Left lung (tissue), 10 donors: Measurements from ENCODE around the gene NUCB1. TPM values are rescaled to one million over a fixed set of nuclear protein-coding genes. Genes with fewer than 3 reads are reported as not detected.

Source experiments
- ATAC-seq: fragments of 200-7000 bp; cut with Tn5 transposase; one replicate; pipeline ENCODE4 v1.9.1; 2020; ENCODE audit warnings: moderate library complexity
- DNase-seq, 4 donors: peaks; one replicate each; pipeline ENCODE4 v3.0.0-alpha.2; 2013 to 2020
- H3K27ac ChIP-seq, 2 donors: fragments of 200-600 bp; sonication (generic) in 1 of 2; one replicate each; pipeline versions ENCODE4 v1.5.0 to v1.8.0; 2020 to 2021
- H3K27me3 ChIP-seq, 2 donors: fragments of 200-600 bp; sonication (generic) in 1 of 2; one replicate each; pipeline versions ENCODE4 v1.5.0 to v1.8.0; 2020 to 2021
- H3K36me3 ChIP-seq, 2 donors: fragments of 200-600 bp; sonication (generic) in 1 of 2; one replicate each; pipeline versions ENCODE4 v1.5.0 to v1.8.0; 2020 to 2021
- H3K4me1 ChIP-seq, 2 donors: fragments of 200-600 bp; one replicate each; pipeline ENCODE4 v1.8.0; 2021
- H3K4me3 ChIP-seq, 2 donors: fragments of 200-600 bp; sonication (generic) in 1 of 2; one replicate each; pipeline versions ENCODE4 v1.5.0 to v1.8.0; 2020 to 2021; ENCODE audit warnings: mild to moderate bottlenecking in 1 of 2
- H3K9me3 ChIP-seq, 2 donors: fragments of 200-600 bp; sonication (generic) in 1 of 2; one replicate each; pipeline versions ENCODE4 v1.5.0 to v1.8.0; 2020 to 2021
- intact Hi-C, 2 donors: fragments of 100-400 bp; cut with DNase I; formaldehyde crosslinking; loops; one replicate each; pipeline versions ENCODE4 v1.11.2 to v1.14.2; 2022
- polyA plus RNA-seq, 6 donors: library from polyadenylated mRNA; unstranded; fragments of 120-200 nt; gene quantifications; one replicate each; pipeline ENCODE4 v1.2.1, GENCODE V29; 2013; ENCODE audit not compliant: insufficient read length in 6 of 6
- total RNA-seq, 2 donors: library from RNA; stranded (reverse); fragmentation: NEBNext Ultra II Directional; extraction: Animal tissue kit (Norgen Biotek cat#: 25700); gene quantifications; one replicate each; pipeline ENCODE4 v1.2.1, GENCODE V29; 2021
- TF ChIP-seq, protein P1 (sequence below), 2 donors: fragments of 200-600 bp; sonication (generic) in 1 of 2; IDR thresholded peaks; one replicate each; pipeline versions ENCODE4 v1.5.0 to v1.8.0; 2021; ENCODE audit warnings: antibody characterized with exemption in 2 of 2
- donor health status: DM: no; HTN: yes; CAD: no.
- donor health status: DM: no; HTN: no; CAD: no.

The NUCB1 gene
- total and polyA plus RNA-seq, 8 donors = 171 to 331 (median 201) TPM

DNA sequence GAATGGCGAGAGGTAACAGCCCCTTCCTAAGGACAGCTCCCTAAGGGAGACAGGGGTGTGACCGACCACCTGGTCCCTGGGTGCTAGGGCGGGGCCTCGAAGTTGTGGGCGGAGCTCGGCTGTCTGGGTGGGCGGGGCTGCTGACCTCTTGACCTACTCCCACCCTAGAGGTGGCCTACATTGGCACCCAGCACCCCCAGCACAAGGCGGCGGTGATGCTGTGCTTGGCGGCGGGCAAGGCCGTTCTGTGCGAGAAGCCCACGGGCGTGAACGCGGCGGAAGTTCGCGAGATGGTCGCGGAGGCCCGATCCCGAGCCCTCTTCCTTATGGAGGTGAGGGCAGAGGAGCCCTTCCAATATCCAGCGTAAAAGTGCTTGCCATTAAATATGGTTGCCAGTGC lies 35.8 kb downstream of the NUCB1 start:
- Histone ChIP-seq H3K9me3 (peaks cover 0 to 5% of the 10 kb centered on the region in 2 donors), H3K4me3 (no peak overlapping the region), H3K27me3 (peaks cover 0 to 28% of the 10 kb centered on the region in 2 donors), H3K27ac (no peak overlapping the region), H3K36me3 (peaks cover 0 to 4% of the 10 kb centered on the region in 2 donors), H3K4me1 (peaks cover 0 to 13% of the 10 kb centered on the region in 2 donors)
- ATAC-seq = no peak
- no peak for DNase-seq
- TF ChIP-seq, protein P1, sequence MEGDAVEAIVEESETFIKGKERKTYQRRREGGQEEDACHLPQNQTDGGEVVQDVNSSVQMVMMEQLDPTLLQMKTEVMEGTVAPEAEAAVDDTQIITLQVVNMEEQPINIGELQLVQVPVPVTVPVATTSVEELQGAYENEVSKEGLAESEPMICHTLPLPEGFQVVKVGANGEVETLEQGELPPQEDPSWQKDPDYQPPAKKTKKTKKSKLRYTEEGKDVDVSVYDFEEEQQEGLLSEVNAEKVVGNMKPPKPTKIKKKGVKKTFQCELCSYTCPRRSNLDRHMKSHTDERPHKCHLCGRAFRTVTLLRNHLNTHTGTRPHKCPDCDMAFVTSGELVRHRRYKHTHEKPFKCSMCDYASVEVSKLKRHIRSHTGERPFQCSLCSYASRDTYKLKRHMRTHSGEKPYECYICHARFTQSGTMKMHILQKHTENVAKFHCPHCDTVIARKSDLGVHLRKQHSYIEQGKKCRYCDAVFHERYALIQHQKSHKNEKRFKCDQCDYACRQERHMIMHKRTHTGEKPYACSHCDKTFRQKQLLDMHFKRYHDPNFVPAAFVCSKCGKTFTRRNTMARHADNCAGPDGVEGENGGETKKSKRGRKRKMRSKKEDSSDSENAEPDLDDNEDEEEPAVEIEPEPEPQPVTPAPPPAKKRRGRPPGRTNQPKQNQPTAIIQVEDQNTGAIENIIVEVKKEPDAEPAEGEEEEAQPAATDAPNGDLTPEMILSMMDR (IDR thresholded peaks at IDR 0.05) = no peak
- intact Hi-C loops = no loop called here

DNA sequence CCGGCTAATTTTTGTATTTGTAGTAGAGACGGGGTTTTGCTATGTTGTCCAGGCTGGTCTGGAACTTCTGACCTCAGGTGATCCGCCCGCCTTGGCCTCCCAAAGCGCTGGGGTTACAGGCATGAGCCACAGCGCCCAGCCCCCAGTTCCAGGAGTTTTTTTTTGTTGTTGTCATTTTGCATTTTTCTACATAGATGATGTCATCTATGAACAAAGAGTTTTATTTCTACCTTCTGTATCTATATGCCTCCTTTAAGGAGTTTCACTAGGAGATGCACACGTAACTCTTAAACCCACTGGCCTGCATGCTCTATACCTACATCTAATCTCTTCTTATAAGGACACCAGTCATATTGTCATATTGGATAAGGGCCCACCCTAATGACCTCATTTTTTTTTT lies 38.1 kb downstream of the NUCB1 start:
- H3K36me3 ChIP-seq = peaks cover 0 to 5% of the 10 kb centered on the region in 2 donors
- intact Hi-C loops = no loop called here
- TF ChIP-seq, protein P1 (IDR thresholded peaks at IDR 0.05) = no peak
- no peak for DNase-seq
- H3K9me3 ChIP-seq = peaks cover 0 to 10% of the 10 kb centered on the region in 2 donors
- H3K27me3 ChIP-seq = peaks cover 0 to 10% of the 10 kb centered on the region in 2 donors
- ATAC-seq = no peak
- no peak overlapping the region for H3K27ac ChIP-seq
- H3K4me1 ChIP-seq = peaks cover 0 to 11% of the 10 kb centered on the region in 2 donors
- H3K4me3 ChIP-seq = no peak overlapping the region

DNA sequence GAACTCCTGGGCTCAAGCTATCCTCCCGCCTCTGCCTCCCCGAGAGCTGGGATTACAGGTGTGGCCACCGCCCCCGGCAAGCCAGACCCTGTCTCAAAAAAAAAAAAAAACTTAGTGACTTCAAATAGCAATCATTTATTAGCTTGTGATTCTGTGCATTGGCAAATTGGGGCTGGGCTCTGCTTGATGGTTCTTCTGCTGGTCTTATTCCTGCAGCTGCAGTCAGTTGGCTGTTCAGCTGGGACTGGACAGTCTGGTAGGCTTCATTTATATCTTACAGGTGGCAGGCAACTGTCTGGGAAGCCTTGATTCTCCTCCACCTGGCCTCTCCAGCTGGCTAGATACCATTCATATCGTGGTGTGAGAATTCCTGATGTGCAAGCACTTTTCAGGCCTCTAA lies 40.8 kb downstream of the NUCB1 start:
- Histone ChIP-seq H3K27ac (no peak overlapping the region), H3K36me3 (peaks cover 0 to 5% of the 10 kb centered on the region in 2 donors), H3K27me3 (no peaks in the 10 kb centered on the region), H3K4me3 (no peak overlapping the region), H3K4me1 (no peaks in the 10 kb centered on the region), H3K9me3 (peaks cover 0 to 10% of the 10 kb centered on the region in 2 donors)
- ATAC-seq = no peak
- DNase-seq = no peak
- TF ChIP-seq, protein P1 (IDR thresholded peaks at IDR 0.05) = no peak
- intact Hi-C loops = no loop called here

DNA sequence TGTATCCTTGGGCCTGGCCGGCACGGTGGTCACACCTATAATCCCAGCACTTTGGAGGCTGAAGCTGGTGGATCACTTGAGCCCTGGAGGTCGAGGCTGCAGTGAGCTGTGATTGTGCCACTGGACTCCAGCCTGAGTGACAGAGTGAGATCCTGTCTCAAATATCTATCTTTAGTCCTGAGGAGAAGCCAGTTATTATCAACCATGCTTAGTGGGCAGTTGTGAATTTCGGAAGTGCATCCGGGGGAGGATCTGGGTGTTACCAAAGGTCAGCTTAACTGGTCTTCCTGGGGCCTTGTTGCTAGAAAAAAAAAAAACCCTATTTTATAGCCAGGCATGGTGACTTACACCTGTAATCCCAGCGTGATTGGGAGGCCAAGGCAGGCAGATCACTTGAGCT lies 43.0 kb downstream of the NUCB1 start:
- Histone ChIP-seq H3K4me1 (no peaks in the 10 kb centered on the region), H3K36me3 (peaks cover 0 to 5% of the 10 kb centered on the region in 2 donors), H3K27me3 (no peaks in the 10 kb centered on the region), H3K4me3 (no peak overlapping the region), H3K27ac (no peak overlapping the region), H3K9me3 (peaks cover 0 to 21% of the 10 kb centered on the region in 2 donors)
- TF ChIP-seq, protein P1 (IDR thresholded peaks at IDR 0.05) = no peak
- DNase-seq (no peak), ATAC-seq (no peak)
- intact Hi-C loops = no loop called here

DNA sequence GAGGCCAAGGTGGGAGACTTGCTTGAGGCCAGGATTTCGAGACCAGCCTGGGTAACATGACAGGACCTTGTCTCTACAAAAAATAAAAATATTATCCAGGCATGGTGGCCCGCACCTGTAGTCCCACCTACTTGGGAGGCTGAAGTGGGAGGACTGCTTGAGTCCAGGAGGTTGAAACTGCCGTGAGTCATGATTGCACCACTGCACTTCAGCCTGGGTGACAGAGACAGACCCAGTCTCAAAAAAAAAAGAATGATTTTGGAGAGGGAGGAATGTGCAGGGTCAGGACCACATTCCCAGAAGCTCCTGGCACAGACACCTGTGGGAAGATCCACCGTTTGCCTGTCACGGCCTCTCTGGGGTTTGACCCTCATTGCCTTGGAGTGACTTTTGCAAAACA lies 45.3 kb downstream of the NUCB1 start:
- TF ChIP-seq, protein P1 (IDR thresholded peaks at IDR 0.05) = no peak
- Histone ChIP-seq H3K36me3 (peaks cover 0 to 5% of the 10 kb centered on the region in 2 donors), H3K27me3 (no peaks in the 10 kb centered on the region), H3K4me1 (no peaks in the 10 kb centered on the region), H3K9me3 (peaks cover 0 to 20% of the 10 kb centered on the region in 2 donors), H3K4me3 (no peak overlapping the region), H3K27ac (no peak overlapping the region)
- intact Hi-C loops = no loop called here
- no peak for ATAC-seq
- DNase-seq = no peak
